GM19468 (cell line): ENCODE measurements around the gene FLNB.

ENCODE experiments used
- ATAC-seq: cut with Tn5 transposase; IDR thresholded peaks from one replicate; pipeline ENCODE4 v1.9.1; 2021; ENCODE audit warnings: mild to moderate bottlenecking, moderate library complexity, moderate number of reproducible peaks; ENCODE audit not compliant: unreplicated experiment; ENCODE audit errors: extremely low read depth

The FLNB gene

GRCh38 chr3:58216496-58217195 is 208.4 kb downstream of the FLNB start:
- no peak for ATAC-seq

- no peak for ATAC-seq
Observed at GRCh38 chr3:58217209-58217811, 209.1 kb downstream of the FLNB start.

GRCh38 chr3:58218904-58219303 is 210.7 kb downstream of the FLNB start:
- ATAC-seq = peak; percentile 14
